ENCODE data around the gene SULT1A2. TPM values are rescaled to one million over a fixed set of nuclear protein-coding genes. Genes with fewer than 3 reads are reported as not detected.

SULT1A2 gene
- total and polyA plus RNA-seq, 2 donors (not counting 1 experiment from before 2014, with no cell fraction given) = 0.17 TPM; not detected in 1

GRCh38 chr16:28589930-28590329 lies 6.9 kb downstream of the SULT1A2 start:
- H3K4me3 ChIP-seq (replicated peaks in 1 of 4; ENCODE audit: control extremely low read depth in 1 of 4, insufficient read depth in 1 of 4, low read depth in 3 of 4, low read length in 4 of 4) = no peak overlapping the region
- no peaks in the 10 kb centered on the region for H4K20me1 ChIP-seq (ENCODE audit: control insufficient read depth, extremely low read depth, insufficient read depth, low read length)
- no peaks in the 10 kb centered on the region for H3K9me3 ChIP-seq (ENCODE audit: control insufficient read depth, insufficient read depth, low read depth, low read length)
- H3K79me2 ChIP-seq (ENCODE audit: control insufficient read depth, insufficient read depth, low read length) = no peaks in the 10 kb centered on the region
- no peak overlapping the region for H3K27ac ChIP-seq (ENCODE audit: insufficient read depth, low read length)
- H3K36me3 ChIP-seq (ENCODE audit: control insufficient read depth, insufficient read depth, low read length) = no peaks in the 10 kb centered on the region
- H2AFZ ChIP-seq (ENCODE audit: low read length) = no peak overlapping the region
- no peak overlapping the region for H3K4me2 ChIP-seq (ENCODE audit: extremely low read depth, insufficient read depth, low read length)
- no peaks in the 10 kb centered on the region for H3K27me3 ChIP-seq (ENCODE audit: control insufficient read depth, insufficient read depth, low read length)
- H3K4me1 ChIP-seq (ENCODE audit: control insufficient read depth, extremely low read depth, insufficient read depth, low read length) = no peaks in the 10 kb centered on the region
- TF ChIP-seq CTCF (conservative IDR thresholded peaks at IDR 0.05 in 1 of 2, IDR thresholded peaks at IDR 0.05 in 1 of 2; ENCODE audit: low read depth in 1 of 2, low read length in 2 of 2) = no peak
- TF ChIP-seq EZH2 (IDR thresholded peaks at IDR 0.05; ENCODE audit: low read length, missing control alignments) = no peak
- H3K9ac ChIP-seq (ENCODE audit: insufficient read depth, low read length) = no peak overlapping the region
- no peak for DNase-seq (ENCODE audit: low read depth in 2 of 2)

GRCh38 chr16:28589069-28589468 lies 7.8 kb downstream of the SULT1A2 start:
- Histone ChIP-seq H3K4me3 (replicated peaks in 1 of 4; ENCODE audit: control extremely low read depth in 1 of 4, insufficient read depth in 1 of 4, low read depth in 3 of 4, low read length in 4 of 4) (no peak overlapping the region), H3K9ac (ENCODE audit: insufficient read depth, low read length) (no peak overlapping the region), H3K4me1 (ENCODE audit: control insufficient read depth, extremely low read depth, insufficient read depth, low read length) (no peaks in the 10 kb centered on the region), H3K9me3 (ENCODE audit: control insufficient read depth, insufficient read depth, low read depth, low read length) (no peaks in the 10 kb centered on the region), H3K27ac (ENCODE audit: insufficient read depth, low read length) (no peak overlapping the region), H4K20me1 (ENCODE audit: control insufficient read depth, extremely low read depth, insufficient read depth, low read length) (no peaks in the 10 kb centered on the region), H3K27me3 (ENCODE audit: control insufficient read depth, insufficient read depth, low read length) (no peaks in the 10 kb centered on the region), H3K4me2 (ENCODE audit: extremely low read depth, insufficient read depth, low read length) (no peak overlapping the region), H2AFZ (ENCODE audit: low read length) (no peak overlapping the region), H3K36me3 (ENCODE audit: control insufficient read depth, insufficient read depth, low read length) (no peaks in the 10 kb centered on the region), H3K79me2 (ENCODE audit: control insufficient read depth, insufficient read depth, low read length) (no peaks in the 10 kb centered on the region)
- no peak for TF ChIP-seq CTCF (conservative IDR thresholded peaks at IDR 0.05 in 1 of 2, IDR thresholded peaks at IDR 0.05 in 1 of 2; ENCODE audit: low read depth in 1 of 2, low read length in 2 of 2)
- TF ChIP-seq EZH2 (IDR thresholded peaks at IDR 0.05; ENCODE audit: low read length, missing control alignments) = no peak
- DNase-seq (ENCODE audit: low read depth in 2 of 2) = no peak

- Histone ChIP-seq H3K79me2 (ENCODE audit: control insufficient read depth, insufficient read depth, low read length) (no peaks in the 10 kb centered on the region), H2AFZ (ENCODE audit: low read length) (no peak overlapping the region), H3K9me3 (ENCODE audit: control insufficient read depth, insufficient read depth, low read depth, low read length) (no peaks in the 10 kb centered on the region), H3K27me3 (ENCODE audit: control insufficient read depth, insufficient read depth, low read length) (no peaks in the 10 kb centered on the region), H4K20me1 (ENCODE audit: control insufficient read depth, extremely low read depth, insufficient read depth, low read length) (no peaks in the 10 kb centered on the region), H3K4me1 (ENCODE audit: control insufficient read depth, extremely low read depth, insufficient read depth, low read length) (no peaks in the 10 kb centered on the region), H3K4me3 (replicated peaks in 1 of 4; ENCODE audit: control extremely low read depth in 1 of 4, insufficient read depth in 1 of 4, low read depth in 3 of 4, low read length in 4 of 4) (no peak overlapping the region), H3K9ac (ENCODE audit: insufficient read depth, low read length) (no peak overlapping the region), H3K4me2 (ENCODE audit: extremely low read depth, insufficient read depth, low read length) (no peak overlapping the region), H3K36me3 (ENCODE audit: control insufficient read depth, insufficient read depth, low read length) (no peaks in the 10 kb centered on the region), H3K27ac (ENCODE audit: insufficient read depth, low read length) (no peak overlapping the region)
- DNase-seq (ENCODE audit: low read depth in 2 of 2) = no peak
- TF ChIP-seq CTCF (conservative IDR thresholded peaks at IDR 0.05 in 1 of 2, IDR thresholded peaks at IDR 0.05 in 1 of 2; ENCODE audit: low read depth in 1 of 2, low read length in 2 of 2) = no peak
- TF ChIP-seq EZH2 (IDR thresholded peaks at IDR 0.05; ENCODE audit: low read length, missing control alignments) = no peak
Observed at GRCh38 chr16:28587386-28587785, 9.5 kb downstream of the SULT1A2 start.

Measured in fibroblast of lung (primary cell).